ENCODE results near the gene GRIN1.
A peak's percentile ranks its signal among the peaks of the same experiment; 100 is the strongest.

The GRIN1 gene

GRCh38 chr9:137167277-137167746 lies 28.4 kb downstream of the GRIN1 start:
- H3K36me3 ChIP-seq (ENCODE audit: control insufficient read depth, insufficient read depth, low read length), result no peaks in the 10 kb centered on the region
- H3K9me3 ChIP-seq (ENCODE audit: control insufficient read depth, low read length), result no peaks in the 10 kb centered on the region
- no peak overlapping the region for H3K4me3 ChIP-seq (ENCODE audit: insufficient read depth, low read depth, low read length)
- WGBS, 2 experiments, result 27 to 30% methylated on average over 44 of the region's 44 CpGs
- H3K4me1 ChIP-seq (ENCODE audit: control insufficient read depth, insufficient read depth, low read length), result peaks cover 19% of the 10 kb centered on the region
- peaks cover 100% of the 10 kb centered on the region for H3K27me3 ChIP-seq (ENCODE audit: control insufficient read depth, insufficient read depth, low read length, poor library complexity, severe bottlenecking)
- no peak overlapping the region for H3K27ac ChIP-seq (ENCODE audit: insufficient read depth, low read depth, low read length, poor library complexity, severe bottlenecking)

GRCh38 chr9:137167747-137168572 lies 29.0 kb downstream of the GRIN1 start:
- Histone ChIP-seq H3K27me3 (ENCODE audit: control insufficient read depth, insufficient read depth, low read length, poor library complexity, severe bottlenecking) (peaks cover 100% of the 10 kb centered on the region), H3K27ac (ENCODE audit: insufficient read depth, low read depth, low read length, poor library complexity, severe bottlenecking) (no peak overlapping the region), H3K36me3 (ENCODE audit: control insufficient read depth, insufficient read depth, low read length) (no peaks in the 10 kb centered on the region), H3K4me3 (ENCODE audit: insufficient read depth, low read depth, low read length) (peak overlapping the region; percentile 25), H3K4me1 (ENCODE audit: control insufficient read depth, insufficient read depth, low read length) (peaks cover 19% of the 10 kb centered on the region), H3K9me3 (ENCODE audit: control insufficient read depth, low read length) (no peaks in the 10 kb centered on the region)
- 9% methylated on average over 57 of the region's 57 CpGs for WGBS, 2 experiments

- Histone ChIP-seq H3K27me3 (ENCODE audit: control insufficient read depth, insufficient read depth, low read length, poor library complexity, severe bottlenecking) (peaks cover 100% of the 10 kb centered on the region), H3K27ac (ENCODE audit: insufficient read depth, low read depth, low read length, poor library complexity, severe bottlenecking) (no peak overlapping the region), H3K36me3 (ENCODE audit: control insufficient read depth, insufficient read depth, low read length) (no peaks in the 10 kb centered on the region), H3K4me1 (ENCODE audit: control insufficient read depth, insufficient read depth, low read length) (peaks cover 19% of the 10 kb centered on the region), H3K9me3 (ENCODE audit: control insufficient read depth, low read length) (no peaks in the 10 kb centered on the region), H3K4me3 (ENCODE audit: insufficient read depth, low read depth, low read length) (peak overlapping the region; percentile 22)
- WGBS, 2 experiments, result 2 to 3% methylated on average over 36 of the region's 36 CpGs
Measured at GRCh38 chr9:137168573-137168903, 29.6 kb downstream of the GRIN1 start.

- peak overlapping the region; percentile 22 for H3K4me3 ChIP-seq (ENCODE audit: insufficient read depth, low read depth, low read length)
- H3K27me3 ChIP-seq (ENCODE audit: control insufficient read depth, insufficient read depth, low read length, poor library complexity, severe bottlenecking), result peaks cover 100% of the 10 kb centered on the region
- H3K27ac ChIP-seq (ENCODE audit: insufficient read depth, low read depth, low read length, poor library complexity, severe bottlenecking), result no peak overlapping the region
Measured at GRCh38 chr9:137168904-137169856, 30.2 kb downstream of the GRIN1 start.

GRCh38 chr9:137169896-137170358 lies 31.0 kb downstream of the GRIN1 start, which contains the start of gene LRRC26:
LRRC26 (minus strand) TSS chr9:137170051; CDS start chr9:137169943, 108 bp downstream.
- Histone ChIP-seq H3K4me1 (ENCODE audit: control insufficient read depth, insufficient read depth, low read length) (peaks cover 19% of the 10 kb centered on the region), H3K36me3 (ENCODE audit: control insufficient read depth, insufficient read depth, low read length) (no peaks in the 10 kb centered on the region), H3K4me3 (ENCODE audit: insufficient read depth, low read depth, low read length) (peak within 1 kb of the TSS; percentile 22), H3K27me3 (ENCODE audit: control insufficient read depth, insufficient read depth, low read length, poor library complexity, severe bottlenecking) (peaks cover 99% of the 10 kb centered on the region), H3K9me3 (ENCODE audit: control insufficient read depth, low read length) (no peaks in the 10 kb centered on the region), H3K27ac (ENCODE audit: insufficient read depth, low read depth, low read length, poor library complexity, severe bottlenecking) (no peak within 1 kb of the TSS)
- 20 to 21% methylated on average over 41 of the region's 41 CpGs for WGBS, 2 experiments

More at GRCh38 chr9:137168904-137169856, 30.2 kb downstream of the GRIN1 start:
- 1% methylated on average over 124 of the region's 124 CpGs for WGBS, 2 experiments
- Histone ChIP-seq H3K4me1 (ENCODE audit: control insufficient read depth, insufficient read depth, low read length) (peaks cover 19% of the 10 kb centered on the region), H3K9me3 (ENCODE audit: control insufficient read depth, low read length) (no peaks in the 10 kb centered on the region), H3K36me3 (ENCODE audit: control insufficient read depth, insufficient read depth, low read length) (no peaks in the 10 kb centered on the region)

- Histone ChIP-seq H3K36me3 (ENCODE audit: control insufficient read depth, insufficient read depth, low read length) (no peaks in the 10 kb centered on the region), H3K27ac (ENCODE audit: insufficient read depth, low read depth, low read length, poor library complexity, severe bottlenecking) (no peak overlapping the region), H3K4me3 (ENCODE audit: insufficient read depth, low read depth, low read length) (no peak overlapping the region), H3K4me1 (ENCODE audit: control insufficient read depth, insufficient read depth, low read length) (peaks cover 19% of the 10 kb centered on the region), H3K9me3 (ENCODE audit: control insufficient read depth, low read length) (no peaks in the 10 kb centered on the region), H3K27me3 (ENCODE audit: control insufficient read depth, insufficient read depth, low read length, poor library complexity, severe bottlenecking) (peaks cover 99% of the 10 kb centered on the region)
- WGBS, 2 experiments, result 61 to 62% methylated on average over 14 of the region's 14 CpGs
Measured at GRCh38 chr9:137170486-137171148, 31.7 kb downstream of the GRIN1 start.

- 89 to 91% methylated on average over 22 of the region's 22 CpGs for WGBS, 2 experiments
- peaks cover 99% of the 10 kb centered on the region for H3K27me3 ChIP-seq (ENCODE audit: control insufficient read depth, insufficient read depth, low read length, poor library complexity, severe bottlenecking)
Measured at GRCh38 chr9:137171149-137171900, 32.4 kb downstream of the GRIN1 start.

GRCh38 chr9:137172901-137173795 lies 34.2 kb downstream of the GRIN1 start:
- 84 to 85% methylated on average over 21 of the region's 21 CpGs for WGBS, 2 experiments
- Histone ChIP-seq H3K4me1 (ENCODE audit: control insufficient read depth, insufficient read depth, low read length) (peaks cover 11% of the 10 kb centered on the region), H3K36me3 (ENCODE audit: control insufficient read depth, insufficient read depth, low read length) (no peaks in the 10 kb centered on the region), H3K4me3 (ENCODE audit: insufficient read depth, low read depth, low read length) (no peak overlapping the region), H3K9me3 (ENCODE audit: control insufficient read depth, low read length) (no peaks in the 10 kb centered on the region), H3K27ac (ENCODE audit: insufficient read depth, low read depth, low read length, poor library complexity, severe bottlenecking) (no peak overlapping the region), H3K27me3 (ENCODE audit: control insufficient read depth, insufficient read depth, low read length, poor library complexity, severe bottlenecking) (peaks cover 84% of the 10 kb centered on the region)

More at GRCh38 chr9:137171149-137171900, 32.4 kb downstream of the GRIN1 start:
- Histone ChIP-seq H3K4me3 (ENCODE audit: insufficient read depth, low read depth, low read length) (no peak overlapping the region), H3K27ac (ENCODE audit: insufficient read depth, low read depth, low read length, poor library complexity, severe bottlenecking) (no peak overlapping the region), H3K4me1 (ENCODE audit: control insufficient read depth, insufficient read depth, low read length) (peaks cover 19% of the 10 kb centered on the region), H3K36me3 (ENCODE audit: control insufficient read depth, insufficient read depth, low read length) (no peaks in the 10 kb centered on the region), H3K9me3 (ENCODE audit: control insufficient read depth, low read length) (no peaks in the 10 kb centered on the region)
